Nephron progenitor cell (in vitro differentiated cells): ENCODE results near the gene DEFB127.

Source experiments
- DNase-seq: peaks from one replicate; pipeline ENCODE4 v3.0.0; 2021
- H3K27ac Mint-ChIP-seq: 2 replicates; pipeline ENCODE4 v1.8.0; 2021; ENCODE audit warnings: mild to moderate bottlenecking, moderate library complexity, mixed read lengths
- H3K27me3 Mint-ChIP-seq: 2 replicates; pipeline ENCODE4 v1.8.0; 2021; ENCODE audit warnings: mild to moderate bottlenecking, low read depth, mixed read lengths; ENCODE audit not compliant: poor library complexity
- H3K36me3 Mint-ChIP-seq: 2 replicates; pipeline ENCODE4 v1.8.0; 2021; ENCODE audit warnings: low read depth, mixed read lengths
- H3K4me1 Mint-ChIP-seq: 2 replicates; pipeline ENCODE4 v1.8.0; 2021; ENCODE audit warnings: mixed read lengths
- H3K4me3 Mint-ChIP-seq: 2 replicates; pipeline ENCODE4 v1.8.0; 2021; ENCODE audit warnings: mild to moderate bottlenecking, moderate library complexity, mixed read lengths
- H3K9me3 Mint-ChIP-seq: 2 replicates; pipeline ENCODE4 v1.8.0; 2021; ENCODE audit warnings: mild to moderate bottlenecking, moderate library complexity, mixed read lengths
- CTCF ChIP-seq: fragments of 200-600 bp; sonication (generic); IDR thresholded peaks from 2 replicates; pipeline ENCODE4 v1.5.0; 2021; ENCODE audit warnings: antibody characterized with exemption

DEFB127 gene

DNA sequence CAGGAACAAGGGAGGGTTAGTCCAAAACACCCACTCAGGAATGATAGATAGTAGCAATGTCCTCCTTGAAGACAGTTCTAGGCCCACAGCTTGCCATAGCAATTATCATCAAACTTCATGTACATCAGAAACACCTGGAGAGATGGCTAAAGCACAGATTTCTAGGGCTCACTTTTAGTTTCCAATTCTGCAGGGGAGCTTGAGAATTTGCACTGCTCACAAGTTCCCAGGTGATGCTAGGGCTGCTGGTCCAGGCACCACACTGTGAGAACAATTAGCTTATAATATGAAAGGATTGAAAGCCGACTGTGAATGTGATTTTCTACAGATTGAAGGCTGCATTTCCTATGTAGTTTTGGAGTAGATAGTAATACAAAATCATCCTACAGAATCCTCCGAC, 11.4 kb upstream of the DEFB127 start:
- Mint-ChIP-seq H3K27me3 (peaks cover 89% of the 10 kb centered on the region), H3K36me3 (no peaks in the 10 kb centered on the region)
- TF ChIP-seq CTCF = no peak

DNA sequence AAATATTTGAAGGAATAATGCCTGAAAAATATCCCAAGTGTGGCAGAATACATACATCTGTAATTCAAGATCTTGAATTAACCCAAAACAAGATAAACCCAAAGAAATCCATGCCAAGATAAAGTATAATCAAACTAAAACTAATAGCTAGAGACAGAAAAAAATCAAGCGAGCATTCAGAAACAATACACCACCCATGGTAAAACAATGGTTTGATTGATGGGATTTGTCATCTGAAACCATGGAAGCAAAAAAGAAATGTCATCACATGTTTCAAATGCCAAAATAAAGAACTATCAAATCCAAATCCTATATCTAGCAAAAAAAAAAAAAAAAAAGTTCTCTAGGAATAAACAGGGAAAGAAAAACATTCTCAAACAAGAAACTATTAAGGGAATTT, 5.1 kb upstream of the DEFB127 start:
- H3K9me3 Mint-ChIP-seq = no peaks in the 10 kb centered on the region
- H3K4me3 Mint-ChIP-seq = no peak overlapping the region
- no peak overlapping the region for H3K27ac Mint-ChIP-seq
- no peaks in the 10 kb centered on the region for H3K4me1 Mint-ChIP-seq
- no peak for DNase-seq
- H3K36me3 Mint-ChIP-seq = no peaks in the 10 kb centered on the region
- TF ChIP-seq CTCF = no peak
- H3K27me3 Mint-ChIP-seq = peaks cover 66% of the 10 kb centered on the region

More for the DNA sequence above, 11.4 kb upstream of the DEFB127 start:
- Mint-ChIP-seq H3K27ac (no peak overlapping the region), H3K4me1 (no peaks in the 10 kb centered on the region), H3K9me3 (no peaks in the 10 kb centered on the region), H3K4me3 (no peak overlapping the region)
- DNase-seq = no peak

- DNase-seq = no peak
- Mint-ChIP-seq H3K9me3 (peaks cover 3% of the 10 kb centered on the region), H3K4me1 (no peaks in the 10 kb centered on the region), H3K36me3 (no peaks in the 10 kb centered on the region), H3K4me3 (no peak overlapping the region), H3K27me3 (peaks cover 68% of the 10 kb centered on the region), H3K27ac (no peak overlapping the region)
- no peak for TF ChIP-seq CTCF
These were observed 7.4 kb downstream of the DEFB127 start for GRCh38 chr20:164618-165017.

DNA sequence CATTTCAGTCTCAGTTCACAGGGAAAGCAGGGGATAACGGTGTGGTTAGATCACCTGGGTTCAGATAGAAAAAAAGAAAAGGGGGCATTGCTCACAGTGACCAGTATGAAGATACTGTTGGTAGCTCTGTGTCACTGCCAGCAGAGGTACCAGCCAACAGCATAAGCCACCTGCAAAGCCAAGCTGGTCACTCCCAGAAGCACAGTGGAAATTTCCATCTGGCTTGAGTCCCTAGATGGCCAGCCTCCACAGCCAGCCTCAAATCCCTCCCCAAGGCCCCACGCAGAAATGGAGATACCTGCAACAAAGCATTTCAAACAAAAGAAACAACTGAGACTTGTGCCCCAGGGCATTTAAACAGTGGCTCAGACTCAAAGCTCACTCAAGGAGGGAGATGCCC, 11.6 kb downstream of the DEFB127 start:
- TF ChIP-seq CTCF = no peak
- Mint-ChIP-seq H3K27ac (no peak overlapping the region), H3K9me3 (no peaks in the 10 kb centered on the region), H3K36me3 (no peaks in the 10 kb centered on the region), H3K27me3 (peaks cover 59% of the 10 kb centered on the region), H3K4me3 (no peak overlapping the region), H3K4me1 (no peaks in the 10 kb centered on the region)
- no peak for DNase-seq

DNA sequence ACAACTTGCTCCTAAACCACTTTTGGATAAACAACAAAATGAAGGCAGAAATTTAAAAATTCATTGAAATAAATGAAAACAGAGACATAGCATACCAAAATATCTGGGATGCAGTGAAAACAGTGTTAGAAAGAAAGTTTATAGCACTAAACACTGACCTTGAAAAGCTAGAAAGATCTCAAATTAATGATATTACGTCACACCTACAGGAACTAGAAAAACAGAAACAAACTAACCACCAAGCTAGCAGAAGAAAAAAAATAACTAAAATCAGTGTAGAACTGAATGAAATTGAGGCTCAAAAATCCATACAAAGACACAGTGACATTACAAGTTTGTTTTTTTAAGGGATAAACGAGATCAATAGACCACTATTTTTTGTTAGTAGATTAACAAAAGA, 27.0 kb downstream of the DEFB127 start:
- TF ChIP-seq CTCF = no peak
- H3K36me3 Mint-ChIP-seq = no peaks in the 10 kb centered on the region
- no peak overlapping the region for H3K27ac Mint-ChIP-seq
- no peak overlapping the region for H3K4me3 Mint-ChIP-seq
- no peaks in the 10 kb centered on the region for H3K4me1 Mint-ChIP-seq
- peaks cover 88% of the 10 kb centered on the region for H3K27me3 Mint-ChIP-seq
- DNase-seq = no peak
- peaks cover 28% of the 10 kb centered on the region for H3K9me3 Mint-ChIP-seq

DNA sequence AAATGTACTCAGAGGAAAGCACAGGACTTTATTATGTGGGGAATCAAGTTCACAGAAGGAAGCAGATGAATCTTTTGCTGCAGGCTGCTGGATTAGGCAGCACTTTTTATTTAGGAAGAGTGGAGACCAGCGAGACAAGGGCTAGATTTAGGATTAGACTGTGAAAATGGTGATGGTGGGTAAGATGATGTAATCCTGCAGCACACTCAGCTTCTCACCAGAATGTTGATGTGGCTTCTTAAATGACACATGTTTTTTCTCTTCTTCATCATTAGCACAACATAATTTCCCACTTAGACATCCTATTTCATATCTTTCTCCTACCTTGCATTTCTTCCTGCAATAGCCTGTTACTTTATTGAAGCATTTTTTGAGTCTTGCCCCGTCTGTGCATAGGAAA, 30.5 kb downstream of the DEFB127 start:
- peaks cover 89% of the 10 kb centered on the region for H3K27me3 Mint-ChIP-seq
- no peak for TF ChIP-seq CTCF
- no peaks in the 10 kb centered on the region for H3K36me3 Mint-ChIP-seq
- no peak overlapping the region for H3K4me3 Mint-ChIP-seq
- DNase-seq = no peak
- no peaks in the 10 kb centered on the region for H3K4me1 Mint-ChIP-seq
- H3K27ac Mint-ChIP-seq = no peak overlapping the region
- H3K9me3 Mint-ChIP-seq = peaks cover 40% of the 10 kb centered on the region
